HG03175 (cell line): ENCODE data around the gene TTC21B.
"Not testable (repeated sequence)": the region's sequence is repeated elsewhere in the genome, so short reads cannot be mapped to it uniquely, and the experiment has no call there.

Experiments
- ATAC-seq: cut with Tn5 transposase; IDR thresholded peaks from one replicate; pipeline ENCODE4 v1.9.1; 2021; ENCODE audit warnings: mild to moderate bottlenecking, moderate library complexity; ENCODE audit not compliant: unreplicated experiment

TTC21B gene

DNA sequence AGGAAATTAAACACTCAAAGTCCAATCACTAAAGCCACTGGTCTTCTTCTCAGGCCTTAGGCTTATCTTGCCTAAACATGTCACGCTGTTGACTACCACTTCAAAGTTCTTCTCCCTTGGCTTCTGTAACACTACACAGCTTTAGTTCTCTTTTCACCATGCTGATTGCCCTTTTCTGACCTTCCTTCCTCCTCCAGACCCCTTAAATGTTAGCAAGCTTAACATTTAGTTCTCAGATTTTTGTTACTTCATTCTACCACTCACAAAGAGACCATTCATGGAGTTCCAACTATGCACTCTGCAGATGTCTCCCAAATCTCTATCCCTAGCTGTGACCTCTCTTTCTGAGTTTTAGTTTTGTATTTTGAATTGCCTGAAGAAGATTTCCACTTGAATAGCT lies 64.4 kb downstream of the TTC21B start:
- no peak for ATAC-seq

DNA sequence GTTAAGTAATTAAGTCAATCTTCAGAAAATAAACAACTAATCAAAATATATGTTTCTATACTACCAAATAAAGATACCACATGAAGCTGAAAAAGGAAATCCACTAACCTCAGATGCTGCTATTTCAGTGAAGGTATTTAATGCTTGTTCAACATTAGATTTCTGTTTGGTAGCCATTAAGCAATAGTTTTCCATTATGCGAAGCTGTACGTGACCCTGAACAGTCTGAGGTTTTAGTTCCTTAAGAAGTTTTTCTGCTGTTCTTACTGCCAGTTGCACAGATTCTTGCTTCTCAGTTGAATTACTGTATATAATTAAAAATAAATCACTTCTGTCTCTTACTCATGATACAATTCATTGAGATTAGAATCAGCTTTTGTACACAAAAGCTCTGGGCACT lies 65.4 kb downstream of the TTC21B start:
- ATAC-seq, result no peak

GRCh38 chr2:165886487-165887146 lies 67.0 kb downstream of the TTC21B start:
- no peak for ATAC-seq

DNA sequence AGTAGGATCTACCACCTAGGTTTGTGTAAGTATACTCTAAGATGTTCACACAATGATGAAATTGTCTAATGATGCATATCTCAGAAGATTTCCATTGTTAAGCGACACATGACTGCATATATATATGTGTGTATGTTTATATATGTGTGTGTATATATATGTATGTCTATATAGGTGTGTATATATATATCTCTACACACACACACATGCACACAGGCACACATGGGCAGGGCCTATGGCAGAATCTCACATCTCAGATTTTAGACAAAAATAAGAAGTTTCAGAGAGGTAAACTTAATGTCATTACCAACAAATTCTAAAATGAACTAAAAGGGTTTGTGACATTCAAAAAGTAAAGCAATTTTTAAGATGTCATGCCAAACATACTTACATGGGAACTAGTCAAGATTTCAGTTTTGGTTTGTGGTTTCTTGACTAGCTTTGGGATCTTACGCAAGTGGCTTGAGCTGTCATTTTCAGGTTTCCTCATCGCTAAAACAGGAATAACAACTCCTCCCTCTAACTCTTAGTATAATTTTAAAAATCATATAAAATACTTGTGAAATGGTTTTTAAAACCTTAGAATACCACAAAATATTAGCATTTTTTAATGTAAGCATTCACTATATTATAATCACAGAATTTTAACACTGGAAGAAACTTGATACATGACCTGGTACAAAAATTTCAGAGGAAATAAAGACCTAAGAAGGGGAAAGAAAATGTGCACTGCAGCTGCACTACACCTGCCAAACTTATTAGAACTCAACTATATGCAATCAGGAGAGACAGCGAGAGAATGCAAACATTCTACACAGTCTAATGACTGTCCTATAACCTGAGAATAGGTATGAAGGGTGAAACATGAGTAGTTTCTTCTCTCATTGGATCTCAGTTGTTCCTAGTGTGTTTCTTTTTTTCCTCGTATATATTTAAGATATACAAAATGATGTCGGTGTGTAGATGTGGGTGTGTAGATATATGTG lies 75.7 kb downstream of the TTC21B start:
- peak; percentile 45 for ATAC-seq

- no peak for ATAC-seq
These were observed 76.9 kb downstream of the TTC21B start for GRCh38 chr2:165876712-165877111.

- ATAC-seq, result no peak
These were observed 77.3 kb downstream of the TTC21B start for GRCh38 chr2:165876269-165876668.

DNA sequence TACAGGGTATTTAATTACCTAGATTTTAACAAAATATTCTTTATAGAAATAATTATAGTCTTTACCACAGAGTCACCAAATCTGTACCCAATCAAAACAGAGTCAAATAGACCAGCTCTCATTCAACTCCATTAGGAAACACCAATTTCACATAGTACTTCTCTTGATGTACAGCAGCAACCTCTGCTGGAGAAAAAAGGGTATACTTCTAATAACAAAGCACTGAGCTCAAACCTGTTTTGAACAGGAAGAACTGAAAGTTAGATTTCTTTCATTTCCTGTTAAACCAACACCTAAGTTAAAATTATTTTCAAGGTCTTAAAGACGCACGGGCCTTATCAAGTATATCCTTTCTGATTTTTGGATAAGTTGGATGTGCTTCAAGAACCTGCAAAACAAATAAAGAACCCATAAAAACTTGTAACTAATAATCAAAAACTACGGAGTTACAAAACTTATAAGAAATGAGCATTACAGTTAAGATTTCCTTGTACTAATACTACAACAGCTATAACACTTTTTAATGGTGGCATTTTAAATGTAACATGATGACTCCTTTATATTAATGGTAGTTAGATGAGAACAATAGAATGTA lies 79.0 kb downstream of the TTC21B start:
- ATAC-seq, result peak; percentile 97

DNA sequence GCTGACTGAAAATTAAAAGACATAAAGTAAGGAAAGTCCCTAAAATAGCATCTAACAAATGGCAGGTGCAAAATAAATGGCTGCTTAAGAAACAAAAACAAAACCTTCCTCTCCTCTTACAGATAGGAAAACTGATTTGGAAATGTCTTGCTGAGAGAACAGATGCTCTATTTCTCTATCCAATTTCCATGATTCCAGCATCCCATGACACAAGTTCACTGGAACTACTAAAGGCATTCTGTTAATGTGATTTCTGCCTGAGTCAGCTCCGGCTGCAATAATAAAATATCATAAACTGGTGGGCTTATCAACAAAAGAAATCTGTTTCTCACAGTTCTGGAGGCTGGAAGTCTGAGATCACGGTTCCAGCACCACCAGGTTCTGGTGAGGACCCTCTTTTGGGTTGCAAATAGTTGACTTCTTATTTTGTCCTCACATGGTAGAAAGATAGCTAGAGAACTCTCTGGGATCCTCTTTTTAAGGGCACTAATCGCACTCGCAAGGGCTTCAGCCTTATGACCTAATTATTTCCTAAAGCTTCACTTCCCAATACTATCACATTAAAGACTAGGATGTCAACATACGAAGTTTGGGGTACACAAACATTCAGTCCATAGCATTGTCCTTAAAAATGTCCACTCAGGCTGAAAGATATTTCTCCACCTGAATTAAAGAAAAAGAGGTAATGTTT lies 81.3 kb downstream of the TTC21B start:
- no peak for ATAC-seq

- ATAC-seq, result no peak
These were observed 82.6 kb downstream of the TTC21B start for GRCh38 chr2:165871025-165871424.

- ATAC-seq, result no peak
These were observed 83.2 kb downstream of the TTC21B start for GRCh38 chr2:165870346-165870745.

DNA sequence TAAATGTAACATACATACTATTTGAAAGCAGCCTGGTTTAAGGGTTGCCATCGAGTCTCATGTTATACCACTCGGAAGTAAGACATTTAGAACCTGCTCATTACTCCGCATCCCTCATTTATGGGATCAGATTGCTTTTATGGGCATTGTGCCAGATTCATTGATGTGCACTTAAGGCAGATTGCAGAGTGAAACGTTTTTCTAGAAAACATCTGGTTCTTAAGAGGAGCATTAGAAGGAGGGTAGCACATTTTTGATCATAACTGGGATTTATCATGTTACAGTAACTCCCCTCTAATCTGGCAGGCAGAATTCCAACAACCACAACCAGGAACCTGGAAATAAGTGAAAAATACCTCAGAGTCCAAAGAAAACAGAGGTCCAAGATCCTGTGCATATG lies 85.4 kb downstream of the TTC21B start:
- ATAC-seq, result no peak

DNA sequence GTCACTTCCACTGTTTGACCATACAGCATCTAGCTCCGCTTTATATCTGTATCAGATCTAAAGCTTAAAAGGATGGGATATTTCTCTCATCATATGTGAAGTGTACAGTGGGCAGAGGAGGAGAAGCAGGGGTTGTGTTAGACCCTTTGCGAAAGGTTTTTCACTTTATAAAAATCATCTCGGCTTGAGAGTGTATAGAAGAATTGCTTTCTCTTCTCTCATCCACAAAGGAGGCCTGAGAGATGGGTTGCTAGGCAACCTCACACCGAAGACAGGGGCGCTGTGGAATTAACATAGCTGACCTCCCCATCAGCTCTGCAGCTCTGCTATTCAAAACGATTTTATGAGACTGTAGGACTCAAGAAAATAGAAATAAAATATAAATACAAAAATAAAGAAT lies 89.3 kb downstream of the TTC21B start:
- ATAC-seq, result no peak

DNA sequence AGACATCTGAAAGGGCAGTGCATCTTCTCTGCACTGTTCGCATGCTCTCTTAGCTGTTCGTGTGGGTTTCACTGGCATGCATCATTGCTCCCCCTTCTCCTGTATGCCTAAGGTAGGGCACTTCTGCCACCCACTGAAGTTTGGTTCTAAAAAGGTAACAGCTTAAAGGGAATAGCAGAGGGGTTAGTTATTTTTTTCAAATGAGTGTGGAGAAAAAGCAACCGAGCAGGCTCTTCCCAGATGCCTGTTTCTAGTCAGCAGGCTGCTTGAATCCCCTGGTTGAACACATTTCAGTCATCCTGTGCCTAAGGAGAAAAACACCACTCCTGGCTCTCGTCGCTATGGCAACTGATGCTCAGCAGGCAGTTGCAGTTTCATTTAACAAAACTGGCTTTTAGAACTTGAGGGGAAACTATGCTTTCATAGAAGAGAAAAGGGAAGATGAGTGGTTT lies 89.7 kb downstream of the TTC21B start:
- peak; percentile 76 for ATAC-seq

GRCh38 chr2:165861083-165861482 lies 92.5 kb downstream of the TTC21B start:
- not testable (repeated sequence) for ATAC-seq

DNA sequence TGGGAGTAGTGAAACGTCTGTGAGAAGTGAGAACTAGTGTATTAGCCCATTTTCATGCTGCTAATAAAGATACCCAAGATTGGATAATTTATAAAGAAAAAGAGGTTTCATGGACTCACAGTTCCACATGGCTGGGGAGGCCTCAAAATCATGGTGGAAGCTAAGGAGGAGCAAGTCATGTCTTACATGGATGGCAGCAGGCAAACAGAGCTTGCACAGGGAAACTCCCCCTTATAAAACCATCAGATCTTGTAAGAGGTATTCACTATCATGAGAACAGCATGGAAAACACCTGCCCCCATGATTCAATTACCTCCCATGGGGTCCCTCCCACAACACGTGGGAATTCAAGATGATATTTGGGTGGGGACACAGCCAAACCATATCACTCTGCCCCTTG lies 93.9 kb downstream of the TTC21B start:
- ATAC-seq, result not testable (repeated sequence)

DNA sequence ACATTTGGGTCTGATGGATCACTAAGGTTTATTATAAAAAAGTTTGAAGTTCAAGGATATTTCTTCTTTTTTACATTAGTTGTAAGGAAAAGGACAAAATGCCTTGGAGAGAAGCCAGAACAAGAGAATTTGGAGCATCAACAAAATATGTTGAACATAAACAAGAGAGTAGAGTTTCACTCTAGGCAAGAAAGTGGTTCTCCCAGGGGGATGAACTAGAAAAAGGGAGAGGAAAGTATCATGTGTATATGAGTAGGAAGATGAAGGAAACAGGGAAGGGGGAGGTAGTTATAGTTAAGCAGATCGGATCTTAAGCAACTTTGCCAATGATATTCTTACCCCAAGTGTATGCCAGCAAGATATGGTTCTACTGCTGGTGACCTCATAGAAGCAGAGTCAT lies 95.7 kb downstream of the TTC21B start:
- ATAC-seq, result no peak

GRCh38 chr2:165852394-165852793 lies 101.2 kb downstream of the TTC21B start:
- ATAC-seq, result no peak

DNA sequence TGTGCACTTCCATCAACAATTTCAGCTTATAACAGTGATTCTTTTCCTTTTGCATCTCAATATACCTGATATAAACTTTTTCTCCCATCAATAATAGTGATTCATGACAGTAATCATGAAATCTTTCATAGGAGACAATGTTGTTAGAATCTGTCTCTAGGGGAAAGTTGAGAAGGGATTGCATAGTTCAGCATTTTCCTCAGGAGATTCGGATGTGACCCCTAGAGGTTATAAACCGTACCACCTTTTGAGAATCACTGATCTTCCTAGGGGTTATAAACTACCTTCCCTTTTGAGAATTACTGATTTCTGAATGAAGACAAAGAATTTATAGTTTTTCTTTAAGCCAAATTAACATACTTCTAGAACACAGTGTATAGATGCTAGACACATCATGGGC lies 106.6 kb downstream of the TTC21B start:
- no peak for ATAC-seq

DNA sequence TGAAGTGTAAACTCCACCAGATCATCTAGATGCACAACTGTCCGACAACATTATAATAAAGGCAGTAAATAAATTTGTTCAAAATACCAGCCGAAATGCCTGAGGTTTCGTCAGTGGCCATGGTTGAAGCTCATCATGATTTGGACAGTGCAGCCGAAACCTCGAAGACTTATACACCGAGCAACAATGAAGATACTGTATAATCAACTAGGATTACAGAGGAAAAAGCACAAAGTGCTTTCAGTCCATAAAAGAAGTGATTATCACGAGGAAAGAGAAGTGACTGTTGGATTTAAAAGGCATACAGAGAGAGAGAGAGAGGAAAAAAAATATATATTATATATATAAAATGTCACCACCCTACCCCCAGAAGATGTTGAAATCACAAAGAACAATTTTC lies 107.5 kb downstream of the TTC21B start:
- ATAC-seq, result no peak

DNA sequence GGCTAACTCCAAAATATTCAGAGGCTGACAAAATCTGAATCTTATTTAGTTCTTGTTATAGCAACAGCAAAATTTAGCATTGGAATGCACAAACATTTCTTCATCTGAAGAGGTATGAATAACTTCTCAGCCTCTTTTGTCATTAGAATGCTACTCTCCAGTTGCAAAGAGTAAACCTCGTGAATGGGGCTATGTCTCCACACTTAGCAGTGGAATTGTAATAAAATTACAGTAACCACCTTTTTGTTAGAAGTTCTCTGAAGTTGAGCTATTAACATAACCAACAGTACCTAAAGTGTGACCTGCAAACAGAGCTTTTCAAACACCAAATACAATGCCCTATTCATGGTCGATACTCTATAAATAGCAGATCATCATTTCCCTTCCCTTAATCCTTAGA lies 109.4 kb downstream of the TTC21B start:
- no peak for ATAC-seq

DNA sequence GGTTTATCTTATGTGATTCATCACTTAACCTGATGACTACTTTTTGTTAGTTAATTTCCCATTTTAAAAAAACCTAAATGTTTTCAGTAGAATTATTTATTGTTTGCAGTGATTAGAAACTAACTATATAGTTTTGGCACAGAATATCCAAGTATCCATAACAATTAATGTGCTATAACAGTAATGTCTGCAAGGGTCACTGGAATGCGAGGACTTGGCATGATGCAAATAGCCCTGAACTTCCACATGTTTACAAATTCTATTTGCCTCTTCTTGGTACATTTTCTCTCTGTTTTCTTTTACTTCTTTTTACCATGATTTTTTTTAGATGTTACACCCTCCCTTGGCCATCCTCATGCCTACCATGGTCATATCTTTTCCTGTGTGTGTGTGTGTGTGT lies 110.2 kb downstream of the TTC21B start:
- no peak for ATAC-seq
